Tibial nerve (tissue), 4 donors: Measurements from ENCODE around the gene INPP4B. TPM values are rescaled to one million over a fixed set of nuclear protein-coding genes. Genes with fewer than 3 reads are reported as not detected.

Experiments used
- DNase-seq, 2 donors: peaks; one replicate each; pipeline ENCODE4 v3.0.0-alpha.2; 2019; ENCODE audit warnings: low spot score in 2 of 2
- H3K27ac ChIP-seq, 4 donors: fragments of 200-600 bp; sonication (generic) in 3 of 4; one replicate each; pipeline ENCODE4 v1.5.1; 2017 to 2019; ENCODE audit warnings: mild to moderate bottlenecking in 1 of 4
- H3K27me3 ChIP-seq, 2 donors: fragments of 200-600 bp; sonication (generic) in 1 of 2; one replicate each; pipeline versions ENCODE4 v1.5.1 to v1.6.0; 2017 to 2019
- H3K36me3 ChIP-seq, 3 donors: fragments of 200-600 bp; sonication (generic); one replicate each; pipeline ENCODE4 v1.5.1; 2018 to 2019
- H3K4me1 ChIP-seq, 4 donors: fragments of 200-600 bp; sonication (generic) in 3 of 4; one replicate each; pipeline ENCODE4 v1.5.1; 2017 to 2019
- H3K4me3 ChIP-seq, 4 donors: fragments of 200-600 bp; sonication (generic) in 3 of 4; one replicate each; pipeline ENCODE4 v1.5.1; 2017 to 2019; ENCODE audit warnings: mild to moderate bottlenecking in 1 of 4, moderate library complexity in 1 of 4
- H3K9me3 ChIP-seq, 4 donors: fragments of 200-600 bp; sonication (generic) in 3 of 4; one replicate each; pipeline ENCODE4 v1.5.1; 2017 to 2019
- EP300 ChIP-seq, 2 donors: sonication (generic); formaldehyde crosslinking; IDR thresholded peaks; one replicate each; pipeline ENCODE4 v1.6.1; 2017; ENCODE audit warnings: antibody characterized with exemption in 2 of 2, mild to moderate bottlenecking in 1 of 2
- POLR2A ChIP-seq, 2 donors: fragments of 450-650 bp; IDR thresholded peaks; one replicate each; pipeline ENCODE4 v1.6.1; 2017; ENCODE audit warnings: antibody characterized with exemption in 2 of 2, mild to moderate bottlenecking in 2 of 2, moderate library complexity in 2 of 2
- WGBS, 2 donors: methylation state at CpG; one replicate each; pipeline ENCODE4 v1.1.5; 2018; 5-methylcytosine and 5-hydroxymethylcytosine counted together
- total RNA-seq, 4 donors: library from RNA; depleted of rRNA; stranded (reverse); fragments of >200 nt; gene quantifications; one replicate each; pipeline ENCODE4 v1.1.0, GENCODE V29; 2016
- TF ChIP-seq, protein P1 (sequence below), 5 experiments: fragments of 200-600 bp in 3 of 5; fragments of 450-650 bp in 2 of 5; sonication (generic) in 3 of 5; IDR thresholded peaks; one replicate each; pipeline ENCODE4 v1.5.1; 2016 to 2019; ENCODE audit warnings: antibody characterized with exemption in 5 of 5, mild to moderate bottlenecking in 3 of 5, moderate library complexity in 2 of 5

INPP4B gene
- total RNA-seq, 4 donors from 2014 or later, result 16.3 to 32.4 (median 24.8) TPM

DNA sequence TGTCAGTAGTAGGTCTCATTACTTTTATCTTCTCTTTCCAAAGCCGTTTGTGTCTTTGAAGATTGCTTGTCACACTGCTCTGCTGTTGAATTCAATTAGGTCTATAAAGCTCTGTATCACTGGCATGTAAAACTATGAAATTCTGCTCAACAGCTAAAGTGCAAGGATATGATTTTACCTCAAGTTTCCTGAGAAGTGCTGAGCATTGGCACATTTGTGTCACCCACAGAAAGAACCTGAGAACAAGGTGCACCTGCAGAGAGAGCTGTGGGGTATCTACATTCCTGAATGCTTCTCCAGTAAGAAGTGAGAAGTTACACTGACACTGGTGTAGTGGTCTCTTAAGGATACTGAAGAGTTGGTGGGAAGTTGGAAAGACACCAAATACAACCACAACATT lies 274.0 kb downstream of the INPP4B start:
- H3K4me1 ChIP-seq, result peaks cover 0 to 7% (median 0%) of the 10 kb centered on the region in 4 donors
- no peaks in the 10 kb centered on the region for H3K9me3 ChIP-seq
- no peak for TF ChIP-seq EP300 (IDR thresholded peaks at IDR 0.05)
- no peak for TF ChIP-seq POLR2A (IDR thresholded peaks at IDR 0.05)
- TF ChIP-seq, protein P1, sequence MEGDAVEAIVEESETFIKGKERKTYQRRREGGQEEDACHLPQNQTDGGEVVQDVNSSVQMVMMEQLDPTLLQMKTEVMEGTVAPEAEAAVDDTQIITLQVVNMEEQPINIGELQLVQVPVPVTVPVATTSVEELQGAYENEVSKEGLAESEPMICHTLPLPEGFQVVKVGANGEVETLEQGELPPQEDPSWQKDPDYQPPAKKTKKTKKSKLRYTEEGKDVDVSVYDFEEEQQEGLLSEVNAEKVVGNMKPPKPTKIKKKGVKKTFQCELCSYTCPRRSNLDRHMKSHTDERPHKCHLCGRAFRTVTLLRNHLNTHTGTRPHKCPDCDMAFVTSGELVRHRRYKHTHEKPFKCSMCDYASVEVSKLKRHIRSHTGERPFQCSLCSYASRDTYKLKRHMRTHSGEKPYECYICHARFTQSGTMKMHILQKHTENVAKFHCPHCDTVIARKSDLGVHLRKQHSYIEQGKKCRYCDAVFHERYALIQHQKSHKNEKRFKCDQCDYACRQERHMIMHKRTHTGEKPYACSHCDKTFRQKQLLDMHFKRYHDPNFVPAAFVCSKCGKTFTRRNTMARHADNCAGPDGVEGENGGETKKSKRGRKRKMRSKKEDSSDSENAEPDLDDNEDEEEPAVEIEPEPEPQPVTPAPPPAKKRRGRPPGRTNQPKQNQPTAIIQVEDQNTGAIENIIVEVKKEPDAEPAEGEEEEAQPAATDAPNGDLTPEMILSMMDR (IDR thresholded peaks at IDR 0.05), result no peak
- no peak overlapping the region for H3K4me3 ChIP-seq
- WGBS, 2 donors, result 73 to 74% methylated on average over 1 of the region's 1 CpG
- H3K36me3 ChIP-seq, result no peaks in the 10 kb centered on the region
- no peak overlapping the region for H3K27ac ChIP-seq
- no peaks in the 10 kb centered on the region for H3K27me3 ChIP-seq
- no peak for DNase-seq

DNA sequence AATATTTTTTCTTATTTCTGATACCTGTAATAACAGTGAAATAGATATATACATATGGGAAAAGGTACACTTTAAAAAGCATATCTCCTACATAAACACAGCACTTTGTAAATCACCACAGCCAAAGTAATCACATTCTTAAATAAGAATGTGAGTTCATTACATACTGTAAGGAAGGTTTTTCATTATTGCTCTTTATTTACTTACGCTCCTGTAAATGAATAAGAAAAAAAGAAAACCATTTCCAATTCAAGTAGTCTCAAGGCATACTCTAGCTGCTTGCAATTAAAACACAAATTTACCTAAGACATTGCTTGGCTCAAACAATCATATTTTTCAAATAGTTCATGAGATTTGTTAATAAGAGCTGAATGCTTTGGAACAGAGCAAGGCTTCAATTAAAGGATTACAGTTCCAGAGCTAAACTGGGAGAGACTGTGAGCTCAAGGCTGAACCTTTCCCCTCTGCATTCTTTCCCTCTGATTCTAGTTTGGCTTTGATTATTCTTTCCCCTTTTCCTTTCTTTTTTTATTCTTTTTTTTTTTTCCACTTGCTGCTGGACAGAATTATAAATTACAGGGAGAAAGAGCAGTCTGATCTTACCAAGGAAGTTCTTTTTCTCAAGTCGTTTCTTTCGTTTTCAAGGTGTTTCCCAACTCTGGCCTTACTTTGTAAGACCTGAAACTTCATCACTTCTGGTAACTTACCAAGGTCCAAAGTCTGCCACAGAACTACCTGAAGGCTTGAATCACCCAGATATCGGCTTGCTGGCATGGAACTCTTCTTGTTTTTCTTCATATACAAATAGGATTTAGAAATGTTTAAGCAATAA lies 278.3 kb downstream of the INPP4B start:
- TF ChIP-seq EP300 (IDR thresholded peaks at IDR 0.05) (no peak), POLR2A (IDR thresholded peaks at IDR 0.05) (no peak)
- TF ChIP-seq, protein P1 (IDR thresholded peaks at IDR 0.05), result no peak
- peak overlapping the region in 3 of 4 donors; percentile 61 to 69 (median 68) for H3K27ac ChIP-seq
- H3K4me1 ChIP-seq, result peaks cover 0 to 8% (median 2%) of the 10 kb centered on the region in 4 donors
- WGBS, 2 donors, result 16 to 20% methylated on average over 4 of the region's 4 CpGs
- peak overlapping the region in 2 of 4 donors; percentile 6 to 21 for H3K4me3 ChIP-seq
- no peak for DNase-seq
- H3K27me3 ChIP-seq, result no peaks in the 10 kb centered on the region
- no peaks in the 10 kb centered on the region for H3K36me3 ChIP-seq
- H3K9me3 ChIP-seq, result no peaks in the 10 kb centered on the region

DNA sequence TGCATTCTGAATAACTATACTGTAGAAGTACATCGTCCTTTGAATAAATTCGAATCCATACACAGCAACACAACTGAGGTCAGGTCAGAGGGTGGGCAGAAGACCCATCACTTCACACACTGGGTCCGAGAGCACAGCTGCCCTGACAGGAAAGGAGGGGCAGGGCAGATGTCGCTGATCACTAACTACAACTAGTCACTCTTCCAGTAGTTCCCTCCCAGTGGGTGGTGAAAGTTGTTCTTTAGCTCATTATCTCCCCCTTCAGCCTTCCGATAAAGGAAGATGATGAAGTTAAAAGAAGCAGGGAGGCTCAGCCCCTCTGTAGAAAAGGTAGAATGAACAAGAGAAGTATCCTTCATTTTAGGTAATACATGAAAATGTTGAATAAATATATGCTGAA lies 278.9 kb downstream of the INPP4B start:
- no peaks in the 10 kb centered on the region for H3K36me3 ChIP-seq
- peak overlapping the region in 1 of 4 donors; percentile 21 for H3K4me3 ChIP-seq
- peak overlapping the region in 3 of 4 donors; percentile 61 to 69 (median 68) for H3K27ac ChIP-seq
- peaks cover 0 to 8% (median 2%) of the 10 kb centered on the region in 4 donors for H3K4me1 ChIP-seq
- H3K9me3 ChIP-seq, result no peaks in the 10 kb centered on the region
- 35% methylated on average over 5 of the region's 5 CpGs for WGBS, 2 donors
- H3K27me3 ChIP-seq, result no peaks in the 10 kb centered on the region
- TF ChIP-seq EP300 (IDR thresholded peaks at IDR 0.05), result no peak
- TF ChIP-seq, protein P1 (IDR thresholded peaks at IDR 0.05), result no peak
- no peak for TF ChIP-seq POLR2A (IDR thresholded peaks at IDR 0.05)
- no peak for DNase-seq

DNA sequence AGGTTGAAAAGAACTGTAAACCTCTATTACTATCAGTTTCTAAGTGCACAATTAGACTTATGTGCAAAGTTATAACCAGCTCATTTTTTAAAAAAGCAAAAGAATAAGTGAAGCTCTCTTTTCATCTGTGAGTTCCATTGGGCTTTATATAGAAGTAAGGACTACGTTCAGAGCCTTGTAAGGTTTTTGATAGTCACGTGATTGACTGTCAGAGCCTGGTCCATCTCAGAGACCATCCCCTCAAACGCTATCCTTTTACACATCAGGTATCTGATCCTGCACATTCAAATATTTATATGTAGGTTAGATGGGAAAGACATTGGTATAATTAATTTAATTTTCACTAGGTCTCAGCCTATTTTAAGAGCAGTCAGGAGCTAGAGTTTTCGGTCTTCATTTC lies 279.3 kb downstream of the INPP4B start:
- H3K36me3 ChIP-seq, result no peaks in the 10 kb centered on the region
- peak overlapping the region in 3 of 4 donors; percentile 61 to 69 (median 68) for H3K27ac ChIP-seq
- TF ChIP-seq EP300 (IDR thresholded peaks at IDR 0.05), result no peak
- TF ChIP-seq, protein P1 (IDR thresholded peaks at IDR 0.05), result no peak
- peak overlapping the region in 1 of 4 donors; percentile 21 for H3K4me3 ChIP-seq
- peaks cover 0 to 8% (median 2%) of the 10 kb centered on the region in 4 donors for H3K4me1 ChIP-seq
- no peak for DNase-seq
- no peaks in the 10 kb centered on the region for H3K9me3 ChIP-seq
- WGBS, 2 donors, result 71 to 75% methylated on average over 4 of the region's 4 CpGs
- no peaks in the 10 kb centered on the region for H3K27me3 ChIP-seq

DNA sequence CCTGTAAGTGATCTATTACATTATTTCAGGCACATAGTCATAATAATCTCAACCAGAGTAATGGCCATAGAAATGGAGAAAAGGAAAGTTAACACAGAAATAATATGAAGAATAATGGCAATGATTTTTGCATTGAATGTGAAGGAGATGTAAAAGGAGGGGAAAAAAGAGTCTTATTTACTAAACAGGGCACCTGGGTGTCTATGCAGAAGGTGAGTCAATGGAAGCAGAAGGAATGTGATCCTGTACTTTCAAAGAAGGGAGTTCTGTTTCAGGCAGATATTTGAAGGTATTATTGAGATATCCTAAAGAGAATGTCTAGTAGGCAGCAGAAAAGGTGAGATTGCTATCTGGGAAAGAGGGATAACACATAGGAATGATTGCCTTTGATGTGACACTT lies 279.9 kb downstream of the INPP4B start:
- H3K27me3 ChIP-seq, result no peaks in the 10 kb centered on the region
- H3K36me3 ChIP-seq, result no peaks in the 10 kb centered on the region
- peak overlapping the region in 2 of 4 donors; percentile 7 to 26 for H3K4me3 ChIP-seq
- H3K27ac ChIP-seq, result peak overlapping the region in 3 of 4 donors; percentile 58 to 69 (median 61)
- TF ChIP-seq EP300 (IDR thresholded peaks at IDR 0.05), result no peak
- TF ChIP-seq, protein P1 (IDR thresholded peaks at IDR 0.05), result no peak
- no peak for TF ChIP-seq POLR2A (IDR thresholded peaks at IDR 0.05)
- DNase-seq, result no peak
- H3K4me1 ChIP-seq, result peaks cover 0 to 8% (median 2%) of the 10 kb centered on the region in 4 donors
- H3K9me3 ChIP-seq, result no peaks in the 10 kb centered on the region
